ENCODE results near the gene TDRD6.
A peak's percentile ranks its signal among the peaks of the same experiment; 100 is the strongest.

TDRD6 gene

GRCh38 chr6:46677314-46677654, 10.4 kb upstream of the TDRD6 start:
- no peak for DNase-seq (ENCODE audit: low spot score)

GRCh38 chr6:46684771-46685170, 2.9 kb upstream of the TDRD6 start:
- no peak for DNase-seq (ENCODE audit: low spot score)

- peak; percentile 17 for DNase-seq (ENCODE audit: low spot score)
These were observed 656 bp downstream of the TDRD6 start for GRCh38 chr6:46688117-46688965.

GRCh38 chr6:46688966-46689335, 1.3 kb downstream of the TDRD6 start:
- DNase-seq (ENCODE audit: low spot score), result no peak

- DNase-seq (ENCODE audit: low spot score), result no peak
These were observed 2.0 kb downstream of the TDRD6 start for GRCh38 chr6:46689657-46690056.

- no peak for DNase-seq (ENCODE audit: low spot score)
These were observed 2.6 kb downstream of the TDRD6 start for GRCh38 chr6:46690141-46690755.

GRCh38 chr6:46690911-46691451, 3.3 kb downstream of the TDRD6 start:
- DNase-seq (ENCODE audit: low spot score), result no peak

- no peak for DNase-seq (ENCODE audit: low spot score)
These were observed 12.3 kb downstream of the TDRD6 start for GRCh38 chr6:46699970-46700369.

- peak; percentile 41 for DNase-seq (ENCODE audit: low spot score)
These were observed 16.9 kb downstream of the TDRD6 start for GRCh38 chr6:46704562-46704961.

- no peak for DNase-seq (ENCODE audit: low spot score)
These were observed 18.8 kb downstream of the TDRD6 start for GRCh38 chr6:46706464-46706863.

- no peak for DNase-seq (ENCODE audit: low spot score)
These were observed 23.8 kb downstream of the TDRD6 start for GRCh38 chr6:46711491-46711890.

GRCh38 chr6:46715141-46715540, 27.5 kb downstream of the TDRD6 start:
- DNase-seq (ENCODE audit: low spot score), result no peak

- DNase-seq (ENCODE audit: low spot score), result no peak
These were observed 31.4 kb downstream of the TDRD6 start for GRCh38 chr6:46719099-46719498.

- no peak for DNase-seq (ENCODE audit: low spot score)
These were observed 32.7 kb downstream of the TDRD6 start for GRCh38 chr6:46720401-46720800.

- DNase-seq (ENCODE audit: low spot score), result no peak
These were observed 42.2 kb downstream of the TDRD6 start for GRCh38 chr6:46729787-46730326.

- DNase-seq (ENCODE audit: low spot score), result no peak
These were observed 43.3 kb downstream of the TDRD6 start for GRCh38 chr6:46730921-46731461.

GRCh38 chr6:46733341-46733801, 45.7 kb downstream of the TDRD6 start:
- no peak for DNase-seq (ENCODE audit: low spot score)

GRCh38 chr6:46734867-46735719, 47.4 kb downstream of the TDRD6 start, which contains the start of gene PLA2G7:
Gene PLA2G7 (minus strand): TSS chr6:46735375. CDS start chr6:46722891, 12,484 bp downstream.
- DNase-seq (ENCODE audit: low spot score), result peak; percentile 70

GRCh38 chr6:46735720-46736031, 48.0 kb downstream of the TDRD6 start:
- no peak for DNase-seq (ENCODE audit: low spot score)

- DNase-seq (ENCODE audit: low spot score), result no peak
These were observed 49.2 kb downstream of the TDRD6 start for GRCh38 chr6:46736906-46737305.

- no peak for DNase-seq (ENCODE audit: low spot score)
These were observed 53.8 kb downstream of the TDRD6 start for GRCh38 chr6:46741482-46741881.

GRCh38 chr6:46741910-46742309, 54.2 kb downstream of the TDRD6 start:
- DNase-seq (ENCODE audit: low spot score), result no peak
